SKM-1 treated with dmso at 0.1 percent for 144 hours (cell line): ENCODE results near the gene LINC01488.

ENCODE experiments used
- DNase-seq: peaks from one replicate; lab custom pipeline; 2025; ENCODE audit not compliant: unreplicated experiment; lab: John Stamatoyannopoulos, UW

LINC01488 gene

DNA sequence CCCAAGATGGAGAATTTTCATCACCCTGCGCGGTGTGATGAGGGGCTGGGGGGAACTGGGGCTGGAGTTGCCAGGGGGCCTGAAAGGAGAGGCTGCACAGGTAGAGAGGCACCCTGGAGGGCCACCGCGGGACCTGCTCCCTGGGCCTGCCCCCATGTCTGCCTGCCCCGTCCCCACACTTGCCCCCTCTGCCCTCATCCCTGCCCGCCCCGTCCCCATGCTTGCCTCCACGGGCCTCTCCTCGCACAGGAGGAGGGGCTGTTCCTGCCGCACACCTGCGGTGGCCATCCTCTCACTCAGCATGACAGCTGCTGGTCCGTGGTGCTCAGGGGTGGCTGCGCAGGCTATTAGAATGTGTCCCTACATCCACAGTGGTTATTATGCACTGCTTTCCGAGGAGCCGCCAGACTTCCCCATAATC, 43.5 kb downstream of the LINC01488 start:
- DNase-seq = no peak

DNA sequence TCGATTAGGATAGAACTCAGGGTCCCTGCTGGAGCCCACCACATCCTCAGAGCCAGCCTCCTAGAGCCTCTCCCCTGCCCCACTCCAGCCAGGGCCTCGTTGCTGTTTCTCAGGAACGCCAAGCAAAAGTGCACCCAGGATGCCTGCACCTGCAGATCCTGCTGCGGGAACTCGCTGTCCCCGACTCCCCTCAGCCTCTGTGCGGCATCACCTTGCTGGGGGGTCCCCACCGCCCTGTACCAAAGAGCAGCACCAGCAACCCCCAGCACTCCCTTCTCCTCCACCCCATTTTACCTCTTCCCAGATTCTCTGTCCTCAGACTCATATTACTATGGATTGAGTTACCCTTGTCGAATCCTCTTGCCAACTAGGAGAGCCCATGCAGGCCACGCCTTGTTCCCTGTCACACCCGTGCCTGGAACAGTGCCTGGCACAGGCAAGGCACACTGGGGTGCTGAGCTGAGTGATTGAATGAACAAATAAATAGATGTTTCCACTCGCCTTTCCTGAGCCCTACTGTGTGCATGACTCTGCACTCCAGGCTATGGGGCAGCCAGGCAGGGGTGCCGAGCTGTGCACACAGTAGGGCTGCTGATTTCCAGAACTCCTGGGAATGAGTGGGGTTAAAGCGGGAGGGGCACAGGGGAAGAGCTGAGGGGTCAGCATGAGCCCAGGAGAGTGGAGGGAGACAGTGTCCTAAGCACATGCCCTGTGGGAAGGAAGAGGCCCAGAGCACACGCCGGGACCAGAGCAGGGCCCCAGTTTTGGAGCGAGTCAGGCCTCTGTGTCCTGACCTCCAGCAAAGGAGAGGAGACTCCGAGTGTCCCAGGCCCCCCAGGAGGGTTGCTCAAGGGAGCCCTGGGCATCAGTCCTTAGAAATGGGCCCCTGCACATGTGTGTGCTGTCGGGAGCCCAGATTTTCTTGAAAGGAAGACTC, 44.3 kb downstream of the LINC01488 start:
- DNase-seq = no peak

DNA sequence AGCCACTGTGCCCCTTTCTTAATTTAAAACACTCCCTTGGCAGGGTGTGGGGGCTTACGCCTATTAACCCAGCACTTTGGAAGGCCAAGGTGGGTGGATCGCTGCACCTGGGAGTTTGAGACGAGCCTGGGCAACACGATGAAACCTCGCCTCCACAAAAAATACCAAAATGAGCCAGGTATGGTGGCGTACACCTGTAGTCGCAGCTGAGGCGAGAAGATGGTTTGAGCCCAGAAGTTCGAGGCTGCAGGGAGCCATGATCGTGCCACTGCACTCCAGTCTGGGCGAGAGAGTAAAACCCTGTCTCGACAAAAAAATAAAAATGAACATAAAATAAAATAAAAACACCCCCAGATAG, 45.0 kb downstream of the LINC01488 start:
- no peak for DNase-seq

DNA sequence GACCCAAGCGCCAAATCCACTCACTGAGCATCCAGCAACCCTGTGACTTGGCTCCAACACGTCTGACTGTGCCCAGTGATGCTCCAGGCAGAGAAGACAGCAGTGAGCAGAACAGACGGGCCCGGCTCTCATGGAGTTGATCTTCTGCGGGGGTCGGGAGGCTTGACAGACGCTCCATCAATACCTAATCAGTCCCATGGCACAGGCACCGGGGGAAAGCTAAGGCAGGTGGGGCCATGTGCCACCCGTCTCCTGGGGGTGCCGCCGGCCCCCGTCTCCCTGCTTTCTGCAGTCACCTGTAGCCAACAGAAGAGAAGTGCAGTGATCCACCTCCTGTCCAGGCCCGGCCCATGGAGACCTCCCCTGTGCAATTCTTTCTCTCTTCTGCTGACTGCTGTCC, 47.5 kb downstream of the LINC01488 start:
- no peak for DNase-seq

DNA sequence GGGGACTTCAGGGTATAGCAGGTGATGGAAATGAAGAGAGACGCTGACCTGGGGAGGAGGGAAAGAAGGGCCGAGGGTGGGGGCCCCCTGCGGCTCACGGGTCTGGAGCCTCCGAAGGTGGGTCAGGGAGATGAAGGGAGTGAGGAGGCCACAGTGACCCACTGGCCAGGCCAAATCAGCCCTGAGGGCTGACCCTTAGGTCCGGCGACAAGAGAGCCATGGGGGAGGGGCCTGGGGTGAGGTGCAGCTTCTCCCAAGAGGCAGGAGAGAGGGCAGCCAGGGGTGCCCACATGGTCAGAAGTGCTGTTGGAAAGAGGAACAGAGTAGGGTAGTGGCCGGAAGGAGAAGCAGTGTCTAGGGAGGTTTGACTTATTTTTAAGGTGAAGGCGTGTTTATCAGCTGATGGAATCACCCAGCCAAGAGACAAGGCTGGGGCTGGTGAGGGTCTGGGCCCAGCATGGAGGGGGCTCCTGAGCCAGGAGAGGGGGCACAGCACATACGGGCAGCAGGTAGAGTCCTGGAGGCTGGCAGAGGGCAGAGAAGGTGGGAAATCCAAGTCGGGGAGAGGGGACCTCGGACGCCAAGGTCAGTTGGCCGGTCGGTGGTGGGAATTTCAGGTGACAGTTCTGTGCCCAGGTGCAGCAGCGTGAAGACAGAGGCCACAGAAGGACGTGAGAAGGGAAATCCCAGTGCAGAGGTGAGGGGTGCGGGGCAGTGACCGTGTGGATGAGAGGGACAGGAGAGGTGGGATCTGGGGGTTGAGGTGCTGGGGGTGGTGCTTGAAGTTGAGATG, 49.0 kb downstream of the LINC01488 start:
- DNase-seq = peak; percentile 85

DNA sequence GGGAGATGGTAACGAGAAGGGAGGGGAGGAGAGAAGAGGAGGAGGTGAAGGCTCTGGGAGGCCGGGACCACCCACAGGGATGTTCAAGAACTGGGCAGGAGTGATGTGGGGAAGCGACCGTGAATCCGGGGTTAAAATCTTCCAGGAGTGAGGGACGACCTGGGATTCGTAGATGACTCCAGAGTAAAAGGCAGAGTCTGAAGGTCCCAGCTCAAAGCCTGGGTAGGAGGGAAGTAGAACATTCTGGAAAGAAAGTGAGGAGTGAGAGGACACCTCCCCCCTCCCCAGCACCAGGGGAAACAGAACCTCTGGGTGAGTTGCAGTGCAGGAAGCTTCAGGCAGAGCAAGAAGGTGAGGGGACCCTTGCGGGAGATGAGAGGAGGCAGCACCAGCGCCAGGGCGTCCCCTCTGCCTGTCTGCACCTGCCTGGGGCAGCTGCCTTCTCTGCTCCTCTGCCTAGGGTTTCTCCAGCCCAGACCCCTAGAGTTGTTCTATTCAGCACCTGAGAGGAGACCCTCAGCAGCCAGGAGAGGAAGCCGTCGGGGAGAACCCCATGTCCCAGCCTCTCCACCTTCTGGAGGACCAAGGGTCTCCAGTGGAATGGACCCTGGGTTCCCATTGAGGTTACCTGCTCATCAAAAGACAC, 49.7 kb downstream of the LINC01488 start:
- no peak for DNase-seq

DNA sequence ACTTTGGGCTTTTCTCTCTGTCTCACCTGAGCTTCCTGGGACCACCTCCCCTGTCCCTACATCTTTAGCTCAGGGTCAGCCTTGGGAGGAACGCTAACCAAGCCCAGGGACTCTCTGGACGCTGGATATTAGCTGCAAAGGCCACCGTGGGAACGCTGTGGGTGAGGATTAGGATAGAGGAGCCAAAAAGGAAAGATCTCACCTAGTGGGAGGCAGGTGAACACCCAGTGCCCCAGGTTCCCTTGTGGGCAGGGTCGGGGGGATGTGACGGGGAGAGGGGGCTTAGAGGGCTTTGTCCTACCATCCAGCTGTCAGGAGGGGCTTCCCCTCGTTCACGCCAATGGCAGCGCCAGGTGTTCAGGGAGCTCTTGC, 50.2 kb downstream of the LINC01488 start:
- DNase-seq = no peak

DNA sequence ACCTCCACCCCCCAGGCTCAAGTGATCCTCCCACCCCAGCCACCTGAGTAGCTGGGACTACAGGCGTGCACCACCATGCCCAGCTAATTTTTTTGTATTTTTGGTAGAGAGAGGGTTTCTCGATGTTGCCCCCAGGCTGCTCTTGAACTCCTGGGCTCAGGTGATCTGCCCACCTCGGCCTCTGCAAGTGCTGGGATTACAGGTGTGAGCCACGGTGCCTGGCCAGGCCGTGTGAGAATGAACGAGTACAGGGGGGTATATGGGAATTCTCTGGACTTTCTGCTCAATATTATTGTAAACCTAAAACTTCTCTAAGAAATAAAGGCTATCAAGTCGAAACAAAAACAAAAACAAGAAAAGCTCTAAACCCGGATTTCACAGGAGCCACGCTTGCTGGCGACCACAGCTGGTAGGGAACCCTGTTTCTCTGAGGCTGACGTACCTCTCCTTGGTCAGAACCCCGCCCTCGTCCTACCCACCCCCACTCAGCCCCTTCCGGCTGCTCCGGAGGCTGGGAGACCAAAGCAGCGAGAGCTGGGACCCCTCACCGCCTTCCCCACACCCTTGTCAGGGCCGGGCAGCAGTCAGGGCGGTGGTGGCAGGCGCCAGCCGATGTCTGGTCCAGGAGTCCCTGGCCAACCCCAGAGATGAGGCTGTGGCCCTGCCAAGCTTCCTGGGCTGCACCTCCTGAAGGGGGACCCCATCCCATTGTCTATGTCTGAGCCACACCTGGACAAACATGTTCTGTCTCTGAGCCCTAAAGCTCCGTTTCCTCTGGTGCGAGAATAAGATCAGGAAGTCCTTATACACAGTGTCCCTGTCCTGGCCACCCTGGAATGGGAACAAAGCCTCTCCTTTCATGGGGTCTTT, 52.1 kb downstream of the LINC01488 start:
- DNase-seq = no peak

DNA sequence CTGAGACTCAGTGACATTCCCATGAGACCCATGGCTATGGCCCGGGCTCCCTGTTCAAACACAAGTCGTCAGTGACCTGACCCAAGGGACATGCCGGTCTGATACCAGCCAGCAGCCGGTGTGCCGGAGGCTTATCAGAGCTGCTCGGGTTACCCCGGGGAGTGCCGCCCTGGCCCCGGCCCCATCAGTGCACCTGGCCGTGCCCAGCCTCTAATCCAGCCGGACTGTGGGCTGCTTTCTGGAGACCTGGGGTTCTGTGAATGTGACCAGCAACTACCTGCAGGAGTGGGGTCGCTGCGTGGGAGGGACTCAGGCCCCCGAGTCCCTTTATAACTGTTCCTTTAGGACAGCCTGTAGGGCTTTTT, 52.7 kb downstream of the LINC01488 start:
- no peak for DNase-seq

DNA sequence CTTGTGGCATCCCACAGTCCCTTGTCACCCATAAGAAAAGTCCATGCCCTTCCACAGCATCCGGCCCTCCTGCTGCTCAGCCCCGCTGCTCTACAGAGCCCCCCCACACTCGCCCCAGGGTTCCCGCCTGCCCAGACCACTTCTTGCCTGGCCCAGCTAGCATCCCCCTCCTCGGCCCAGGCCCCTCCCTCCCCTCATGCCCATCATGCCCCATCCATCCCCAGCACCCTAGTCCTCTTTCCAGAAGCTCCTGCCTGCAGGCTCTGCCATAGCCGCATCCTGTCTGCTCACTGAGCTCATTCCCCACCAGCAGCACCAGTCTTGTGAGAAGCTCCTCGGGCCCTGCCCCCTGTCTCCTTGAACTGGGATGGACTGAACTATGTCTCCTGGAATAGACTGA, 54.4 kb downstream of the LINC01488 start:
- no peak for DNase-seq

DNA sequence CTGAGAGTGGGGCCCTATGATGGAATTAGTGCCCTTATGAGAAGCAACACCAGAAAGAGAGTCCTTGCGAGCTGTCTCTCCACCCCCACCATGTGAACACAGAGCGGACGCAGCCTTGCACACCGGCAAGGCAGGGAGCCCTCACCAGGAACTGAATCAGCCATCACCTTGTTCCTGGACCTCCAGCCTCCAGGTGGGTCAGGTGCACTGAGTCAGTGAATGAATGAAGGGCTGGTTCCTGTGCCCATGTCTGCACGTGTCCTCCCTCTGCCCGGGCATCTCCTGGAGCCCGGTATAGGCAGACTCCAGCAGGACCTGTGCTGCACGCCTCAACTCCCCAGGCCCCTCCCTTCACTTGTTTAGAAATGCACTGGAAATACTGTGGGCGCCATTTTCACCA, 54.9 kb downstream of the LINC01488 start:
- no peak for DNase-seq

DNA sequence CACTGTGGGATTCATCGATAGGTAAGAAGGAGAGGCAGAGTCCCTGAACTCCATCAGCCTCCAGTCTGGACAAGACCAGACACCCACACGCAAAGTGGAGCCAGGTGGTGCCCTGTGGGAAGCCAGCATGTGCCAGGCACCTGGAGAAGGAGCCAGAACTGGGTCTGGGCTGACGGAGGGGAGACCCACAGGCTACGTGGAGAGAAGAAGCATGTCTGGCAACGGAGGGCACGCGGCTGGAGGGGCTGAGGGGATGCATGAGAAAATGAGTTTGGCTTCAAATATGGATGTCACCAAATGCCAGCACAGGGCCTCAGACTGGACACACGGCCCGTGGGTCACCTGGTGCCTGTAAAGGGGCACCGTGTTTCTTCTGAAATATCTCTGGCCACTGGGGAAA, 55.7 kb downstream of the LINC01488 start:
- DNase-seq = no peak

DNA sequence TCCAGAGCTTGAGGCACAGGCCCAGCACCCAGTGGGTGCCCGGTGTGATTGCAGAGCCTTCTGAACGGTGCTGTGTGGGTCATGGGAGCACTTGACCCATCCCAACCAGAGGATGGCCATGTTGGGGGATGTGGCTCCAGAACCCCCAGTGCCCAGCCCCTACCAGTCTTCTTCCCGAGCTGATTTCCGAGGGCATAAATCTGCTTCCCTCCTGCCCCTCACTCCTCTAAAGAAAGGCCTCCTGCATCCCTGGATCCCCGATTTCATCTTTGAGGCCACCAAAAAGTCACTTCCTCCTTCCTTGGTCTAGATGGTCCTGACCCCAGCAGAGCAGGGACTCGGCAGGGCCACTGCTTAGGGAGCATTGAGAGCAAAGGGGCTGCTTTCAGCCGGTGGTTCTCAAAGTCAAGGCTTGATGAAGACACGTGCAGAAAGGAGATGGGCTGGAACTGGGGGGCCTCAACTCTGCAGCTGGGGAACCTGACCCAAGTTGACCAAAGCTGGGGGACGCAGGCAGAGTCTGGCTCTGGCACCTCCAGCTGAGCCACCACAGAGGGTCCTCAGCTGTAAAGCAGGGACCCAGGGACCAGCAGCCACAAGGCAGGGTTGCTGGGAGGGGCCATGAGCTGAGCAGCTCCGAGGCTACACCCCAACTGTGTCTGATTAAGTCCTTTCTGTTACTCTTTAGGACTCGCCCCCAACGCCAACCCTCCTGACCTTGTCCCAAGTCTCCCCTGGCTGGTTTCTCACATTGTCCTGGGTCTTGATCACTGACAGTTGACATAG, 56.6 kb downstream of the LINC01488 start:
- no peak for DNase-seq

DNA sequence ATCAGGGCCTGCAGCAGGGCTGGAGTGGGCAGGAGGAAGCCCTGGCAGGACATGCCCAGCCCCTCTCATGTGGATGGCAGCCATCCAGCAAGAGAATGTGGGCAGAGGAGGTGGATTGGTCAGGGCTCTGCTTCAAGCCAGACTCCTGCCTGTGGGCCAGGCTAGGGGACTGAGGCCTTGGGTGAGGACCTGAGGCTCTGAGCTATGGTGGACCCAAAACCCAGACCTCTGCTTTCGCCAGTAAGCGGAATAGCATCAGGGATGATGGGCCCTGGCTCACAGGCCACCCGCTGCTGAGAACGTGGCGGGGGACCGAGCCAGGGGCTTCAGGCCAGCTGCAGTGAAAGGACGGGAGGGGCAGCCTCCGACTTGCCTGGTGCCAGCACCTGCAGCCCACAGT, 57.4 kb downstream of the LINC01488 start:
- DNase-seq = no peak

DNA sequence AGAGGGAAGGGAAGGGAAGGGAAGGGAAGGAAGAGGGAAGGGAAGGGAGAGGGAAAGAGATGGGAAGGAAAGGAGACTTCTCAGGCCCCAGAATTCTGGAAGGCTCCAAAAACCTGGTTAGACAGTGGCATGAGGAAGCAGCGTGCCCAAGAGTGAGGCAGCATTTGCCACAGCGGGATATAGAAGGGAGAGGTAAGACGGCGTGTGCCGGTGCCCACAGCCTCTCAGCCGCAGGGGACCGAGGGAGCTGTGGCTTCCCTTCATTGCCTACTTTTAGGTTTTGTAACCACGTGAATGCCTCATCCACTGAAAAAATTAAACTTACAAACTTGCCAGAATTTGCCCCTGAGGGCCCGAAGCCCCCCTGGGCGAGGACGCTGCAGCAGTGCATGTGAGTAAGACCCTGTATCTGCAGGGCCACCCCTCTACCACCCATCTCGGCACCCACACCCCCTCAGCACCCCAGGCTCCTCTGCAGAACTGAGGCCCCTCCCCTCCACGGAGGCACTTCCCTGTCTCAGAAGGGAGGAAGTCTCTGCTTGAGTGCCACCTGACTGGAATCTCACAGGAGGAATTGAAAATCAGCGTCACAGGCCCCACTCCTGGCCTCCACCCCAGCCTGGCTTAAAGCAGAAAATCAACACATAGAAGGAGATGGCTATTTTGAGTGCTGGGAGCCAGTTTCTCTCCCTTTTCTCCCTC, 58.1 kb downstream of the LINC01488 start:
- peak; percentile 59 for DNase-seq

DNA sequence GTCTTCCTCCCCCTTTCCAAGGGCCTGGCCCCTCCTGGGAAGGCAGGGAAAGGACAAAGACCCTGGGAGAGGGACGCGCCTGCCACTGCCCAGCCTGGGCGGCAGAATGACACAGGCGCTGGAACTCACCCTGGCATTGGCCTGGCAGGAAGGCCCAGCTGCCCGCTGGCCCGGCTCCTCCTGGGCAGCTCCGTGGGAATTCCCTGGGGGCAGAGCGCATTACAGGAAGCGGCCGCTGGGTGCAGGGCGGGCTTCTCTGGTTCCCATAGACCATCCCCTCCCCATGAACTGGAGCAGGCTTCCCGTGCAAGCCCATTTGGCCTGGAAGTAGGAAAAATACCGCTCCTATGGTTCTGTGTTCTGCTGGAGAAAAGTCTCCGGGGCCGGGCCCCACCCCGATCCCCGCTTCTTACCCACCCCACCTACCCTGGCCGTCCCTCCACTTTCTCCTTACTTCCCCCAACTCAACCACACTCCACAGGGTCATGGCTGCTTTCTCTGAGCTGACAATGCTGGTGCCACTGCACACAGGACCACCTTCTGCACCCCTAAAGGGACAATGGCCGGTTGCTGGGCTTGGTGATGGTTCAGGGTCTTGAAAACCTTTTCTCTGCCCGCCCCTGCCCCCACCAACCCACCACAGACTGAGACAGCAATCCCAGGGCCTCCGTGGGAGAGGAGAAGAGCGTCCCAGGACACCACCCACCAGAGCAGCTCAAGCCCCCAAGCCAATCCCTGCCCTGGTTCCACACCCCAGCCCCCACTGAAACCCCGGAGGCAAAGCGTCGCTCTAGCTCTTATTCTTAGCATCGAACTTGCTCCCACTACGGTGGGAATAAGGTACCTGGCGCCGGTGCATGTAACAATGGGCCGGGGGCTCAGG, 58.9 kb downstream of the LINC01488 start:
- no peak for DNase-seq

DNA sequence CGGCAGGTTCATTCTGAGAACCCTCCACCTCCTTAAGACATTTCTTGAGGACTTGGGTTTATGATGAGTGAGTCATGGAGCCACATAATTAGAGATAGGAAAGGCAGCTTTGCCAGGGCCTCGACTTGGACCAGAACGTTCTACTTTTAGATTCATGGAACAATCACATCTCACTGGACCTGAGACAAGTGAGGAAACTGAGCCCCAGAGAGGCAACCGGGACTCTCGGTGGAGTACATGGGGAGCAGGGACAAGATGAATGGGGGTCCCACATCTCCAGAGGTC, 59.5 kb downstream of the LINC01488 start:
- DNase-seq = no peak

DNA sequence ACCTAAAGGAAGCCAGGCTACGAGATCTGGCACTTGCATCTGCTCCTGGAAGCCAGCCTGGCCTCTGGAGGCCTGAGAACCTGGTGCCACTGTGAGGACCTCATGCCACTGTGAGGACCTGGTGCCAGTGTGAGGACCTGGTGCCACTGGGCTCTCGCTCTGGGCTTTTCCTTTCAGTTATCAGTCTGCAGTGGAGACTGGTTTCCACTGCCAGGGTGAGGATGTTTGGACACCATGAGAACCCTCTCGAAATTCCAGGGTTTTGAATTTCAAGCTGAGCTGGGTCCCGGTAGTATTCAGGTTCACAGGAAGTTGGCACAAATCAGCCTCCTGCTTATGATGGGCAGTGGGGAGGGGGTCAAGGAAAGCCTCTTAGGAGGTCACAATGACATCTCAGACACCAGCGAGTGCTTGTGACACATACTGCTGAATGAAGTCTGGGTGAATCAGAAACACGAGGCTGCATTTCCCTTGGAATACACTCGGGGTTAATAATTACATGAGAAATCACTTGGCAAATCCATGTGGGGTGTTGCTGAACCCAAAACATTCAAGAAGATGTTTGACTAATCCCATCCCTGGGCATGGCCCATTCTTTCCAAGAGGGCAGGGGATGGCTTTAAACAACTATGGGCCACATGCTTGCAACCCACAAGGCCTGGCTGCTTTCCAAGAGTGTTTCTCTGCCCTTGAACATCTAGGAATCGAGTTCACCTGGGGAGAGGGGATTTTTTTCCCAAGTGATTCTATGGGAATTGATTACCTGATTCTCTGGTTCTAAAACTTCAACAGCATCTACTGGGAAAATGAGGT, 60.2 kb downstream of the LINC01488 start:
- DNase-seq = no peak
